Measurements from ENCODE around the gene SPATA2L. TPM values are rescaled to one million over a fixed set of nuclear protein-coding genes. Genes with fewer than 3 reads are reported as not detected.
A peak's percentile ranks its signal among the peaks of the same experiment; 100 is the strongest.

The SPATA2L gene
- total RNA-seq, 4 donors from 2014 or later = 14.1 to 32.3 (median 21.5) TPM

DNA sequence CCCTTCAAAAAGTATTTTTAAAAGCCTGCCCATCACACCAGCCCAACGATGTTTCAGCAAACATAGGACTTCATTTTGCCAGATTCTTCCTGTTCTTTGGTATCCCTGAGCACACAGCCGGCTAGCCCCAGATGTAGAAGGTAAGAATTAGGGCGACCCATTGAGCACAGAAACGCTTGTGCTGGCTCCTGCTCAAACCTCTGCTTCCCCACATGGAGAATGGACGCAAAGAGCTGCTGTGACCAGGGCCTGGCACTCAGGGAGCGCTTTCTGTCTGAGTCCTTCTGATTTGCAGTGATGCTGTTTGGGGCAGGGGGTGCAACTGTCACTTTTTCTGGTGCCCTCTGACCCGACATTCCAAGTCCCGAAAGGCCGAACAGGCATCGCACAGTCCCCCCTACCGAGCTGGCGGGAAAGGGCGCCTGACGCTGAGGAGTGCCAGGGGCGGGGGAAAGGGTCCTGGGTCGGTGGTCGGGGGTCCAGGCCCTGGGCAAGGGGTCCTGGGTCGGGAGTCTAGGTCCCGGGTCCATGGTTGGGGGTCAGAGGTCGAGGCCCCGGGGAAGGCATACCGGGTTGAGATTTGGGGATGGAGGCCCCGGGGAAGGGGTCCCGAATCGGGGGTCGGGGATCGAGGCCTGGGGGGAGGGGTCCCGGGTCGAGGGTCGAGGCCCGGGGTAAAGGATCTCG lies 44.9 kb downstream of the SPATA2L start:
- no peak for DNase-seq (ENCODE audit: low spot score in 2 of 2)
- H3K27me3 ChIP-seq = no peaks in the 10 kb centered on the region
- H3K4me3 ChIP-seq = peak overlapping the region; percentile 75
- no peak for TF ChIP-seq POLR2A (IDR thresholded peaks at IDR 0.05)
- TF ChIP-seq POLR2AphosphoS5 (IDR thresholded peaks at IDR 0.05) = no peak
- TF ChIP-seq, protein P1, sequence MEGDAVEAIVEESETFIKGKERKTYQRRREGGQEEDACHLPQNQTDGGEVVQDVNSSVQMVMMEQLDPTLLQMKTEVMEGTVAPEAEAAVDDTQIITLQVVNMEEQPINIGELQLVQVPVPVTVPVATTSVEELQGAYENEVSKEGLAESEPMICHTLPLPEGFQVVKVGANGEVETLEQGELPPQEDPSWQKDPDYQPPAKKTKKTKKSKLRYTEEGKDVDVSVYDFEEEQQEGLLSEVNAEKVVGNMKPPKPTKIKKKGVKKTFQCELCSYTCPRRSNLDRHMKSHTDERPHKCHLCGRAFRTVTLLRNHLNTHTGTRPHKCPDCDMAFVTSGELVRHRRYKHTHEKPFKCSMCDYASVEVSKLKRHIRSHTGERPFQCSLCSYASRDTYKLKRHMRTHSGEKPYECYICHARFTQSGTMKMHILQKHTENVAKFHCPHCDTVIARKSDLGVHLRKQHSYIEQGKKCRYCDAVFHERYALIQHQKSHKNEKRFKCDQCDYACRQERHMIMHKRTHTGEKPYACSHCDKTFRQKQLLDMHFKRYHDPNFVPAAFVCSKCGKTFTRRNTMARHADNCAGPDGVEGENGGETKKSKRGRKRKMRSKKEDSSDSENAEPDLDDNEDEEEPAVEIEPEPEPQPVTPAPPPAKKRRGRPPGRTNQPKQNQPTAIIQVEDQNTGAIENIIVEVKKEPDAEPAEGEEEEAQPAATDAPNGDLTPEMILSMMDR (IDR thresholded peaks at IDR 0.05) = no peak
- TF ChIP-seq EP300 (IDR thresholded peaks at IDR 0.05) = no peak
- 29% methylated on average over 24 of the region's 32 CpGs for WGBS
- peaks cover 26% of the 10 kb centered on the region for H3K36me3 ChIP-seq
- peak overlapping the region; percentile 68 for H3K27ac ChIP-seq
- no peaks in the 10 kb centered on the region for H3K9me3 ChIP-seq
- H3K4me1 ChIP-seq = peaks cover 26% of the 10 kb centered on the region

DNA sequence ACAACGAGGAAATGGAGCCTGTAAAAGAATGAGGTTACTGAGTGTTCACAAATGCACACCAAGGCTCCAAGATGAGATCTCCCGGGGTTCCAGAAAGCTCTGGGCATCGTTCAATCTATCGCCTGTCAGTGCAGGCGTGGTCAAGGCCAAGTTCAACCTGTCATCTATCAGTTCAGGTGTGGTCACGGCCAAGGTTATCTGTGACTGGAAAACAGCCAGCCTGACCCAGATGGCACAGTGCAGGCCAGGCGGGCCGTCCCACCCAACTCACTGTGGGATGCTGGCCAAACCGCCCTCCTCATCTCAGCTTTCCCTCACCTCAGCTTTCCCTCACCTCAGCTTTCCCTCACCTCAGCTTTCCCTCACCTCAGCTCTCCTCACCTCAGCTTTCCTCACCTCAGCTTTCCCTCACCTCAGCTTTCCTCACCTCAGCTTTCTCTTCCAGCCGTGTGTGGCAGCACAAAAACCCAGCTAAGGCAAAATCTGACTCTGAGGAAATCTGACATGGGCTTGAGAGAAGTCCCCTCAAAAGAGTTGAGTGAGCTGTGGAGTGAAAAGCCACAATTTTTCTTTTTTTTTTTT lies 46.4 kb downstream of the SPATA2L start:
- Histone ChIP-seq H3K4me3 (no peak overlapping the region), H3K27me3 (no peaks in the 10 kb centered on the region), H3K27ac (no peak overlapping the region), H3K9me3 (no peaks in the 10 kb centered on the region), H3K4me1 (peaks cover 26% of the 10 kb centered on the region), H3K36me3 (peaks cover 31% of the 10 kb centered on the region)
- 77% methylated on average over 10 of the region's 10 CpGs for WGBS
- no peak for TF ChIP-seq POLR2AphosphoS5 (IDR thresholded peaks at IDR 0.05)
- TF ChIP-seq, protein P1 (IDR thresholded peaks at IDR 0.05) = no peak
- no peak for TF ChIP-seq POLR2A (IDR thresholded peaks at IDR 0.05)
- no peak for TF ChIP-seq EP300 (IDR thresholded peaks at IDR 0.05)
- no peak for DNase-seq (ENCODE audit: low spot score in 2 of 2)

DNA sequence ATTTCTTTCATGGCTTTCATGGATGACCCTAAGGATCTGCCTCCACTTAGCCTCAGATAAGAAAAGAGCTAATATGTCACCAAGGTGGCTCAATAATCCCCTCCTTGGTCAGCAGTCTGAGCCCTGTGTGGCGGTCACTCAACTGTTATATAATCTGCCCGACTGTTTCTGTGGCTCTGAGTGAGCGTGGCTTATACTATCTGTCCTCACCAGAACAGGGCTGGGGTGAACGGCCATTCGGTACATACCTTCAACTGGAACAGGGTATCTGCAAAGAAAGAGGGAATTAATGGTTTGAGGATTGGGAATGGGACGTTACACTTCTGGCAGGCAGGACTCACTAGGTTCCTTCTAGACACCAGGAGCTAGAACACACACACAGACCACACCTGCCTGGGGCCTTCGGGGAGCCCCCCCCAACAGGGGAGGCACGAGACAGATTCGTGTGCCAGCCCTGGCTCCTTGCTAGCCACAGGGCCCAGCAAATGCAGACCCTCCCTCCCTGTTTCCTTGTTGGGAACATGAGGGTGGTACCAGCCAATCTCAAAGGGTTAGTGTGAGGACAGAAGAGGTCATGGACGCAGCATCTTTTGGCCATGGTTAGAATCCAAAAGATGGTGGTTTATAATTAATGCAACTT lies 47.7 kb downstream of the SPATA2L start:
- Histone ChIP-seq H3K9me3 (no peaks in the 10 kb centered on the region), H3K4me3 (no peak overlapping the region), H3K27me3 (no peaks in the 10 kb centered on the region), H3K4me1 (peaks cover 18% of the 10 kb centered on the region), H3K36me3 (peaks cover 45% of the 10 kb centered on the region), H3K27ac (no peak overlapping the region)
- TF ChIP-seq, protein P1 (IDR thresholded peaks at IDR 0.05) = no peak
- WGBS = 90% methylated on average over 8 of the region's 10 CpGs
- no peak for DNase-seq (ENCODE audit: low spot score in 2 of 2)

DNA sequence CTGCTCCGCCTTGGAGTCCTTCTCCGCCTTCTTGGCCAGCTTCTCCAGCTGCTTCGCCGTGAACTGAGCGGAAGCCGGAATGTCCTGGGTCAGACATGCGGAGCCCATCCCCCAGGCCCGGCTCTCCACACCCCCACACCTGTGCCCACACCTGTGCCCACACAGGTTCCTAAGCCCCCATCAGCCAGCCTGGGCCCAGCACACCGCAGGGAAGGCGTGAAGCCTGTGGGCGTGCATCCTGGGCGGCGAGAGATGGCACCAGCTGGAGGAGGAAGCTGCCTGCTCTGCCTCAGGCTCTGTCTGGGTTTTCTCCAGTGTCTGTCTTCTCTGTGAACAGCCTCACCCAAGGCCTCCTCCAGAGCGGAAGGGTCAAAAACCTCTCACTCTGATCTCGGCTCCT lies 49.9 kb downstream of the SPATA2L start:
- TF ChIP-seq EP300 (IDR thresholded peaks at IDR 0.05) = no peak
- no peak for TF ChIP-seq POLR2A (IDR thresholded peaks at IDR 0.05)
- no peak for TF ChIP-seq POLR2AphosphoS5 (IDR thresholded peaks at IDR 0.05)
- TF ChIP-seq, protein P1 (IDR thresholded peaks at IDR 0.05) = no peak
- 93% methylated on average over 10 of the region's 15 CpGs for WGBS
- Histone ChIP-seq H3K4me3 (no peak overlapping the region), H3K27me3 (no peaks in the 10 kb centered on the region), H3K4me1 (peaks cover 4% of the 10 kb centered on the region), H3K9me3 (no peaks in the 10 kb centered on the region), H3K36me3 (peaks cover 60% of the 10 kb centered on the region), H3K27ac (no peak overlapping the region)
- no peak for DNase-seq (ENCODE audit: low spot score in 2 of 2)

DNA sequence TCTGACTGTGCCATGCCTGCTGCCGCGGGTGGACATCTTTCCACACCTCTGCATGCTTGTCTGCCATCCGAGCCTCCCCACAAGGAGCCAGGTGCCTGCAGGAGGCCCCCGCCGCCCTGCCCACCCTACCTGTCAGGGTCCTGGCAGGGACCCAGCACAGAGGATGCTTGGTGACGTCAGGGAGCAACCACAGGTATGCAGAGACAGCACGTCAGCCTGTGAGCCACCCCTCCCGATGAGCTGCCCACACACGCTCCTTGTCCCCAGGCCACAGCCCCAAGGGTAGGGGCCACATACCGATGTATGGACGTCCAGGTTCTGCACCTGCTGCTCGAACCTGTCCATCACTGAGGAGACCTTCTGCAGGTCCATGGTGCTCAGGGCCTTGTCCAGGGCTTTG lies 54.6 kb downstream of the SPATA2L start:
- TF ChIP-seq, protein P1 (IDR thresholded peaks at IDR 0.05) = no peak
- TF ChIP-seq EP300 (IDR thresholded peaks at IDR 0.05) = no peak
- no peak for TF ChIP-seq POLR2AphosphoS5 (IDR thresholded peaks at IDR 0.05)
- H3K27ac ChIP-seq = no peak overlapping the region
- no peaks in the 10 kb centered on the region for H3K4me1 ChIP-seq
- H3K27me3 ChIP-seq = no peaks in the 10 kb centered on the region
- no peak for DNase-seq (ENCODE audit: low spot score in 2 of 2)
- no peaks in the 10 kb centered on the region for H3K9me3 ChIP-seq
- peaks cover 66% of the 10 kb centered on the region for H3K36me3 ChIP-seq
- no peak overlapping the region for H3K4me3 ChIP-seq
- 40% methylated on average over 2 of the region's 12 CpGs for WGBS
